Epidermal melanocyte (primary cell): ENCODE data around the gene LRRC14B.
A peak's percentile ranks its signal among the peaks of the same experiment; 100 is the strongest.
"Not testable (repeated sequence)": the region's sequence is repeated elsewhere in the genome, so short reads cannot be mapped to it uniquely, and the experiment has no call there.

Experiments
- DNase-seq: peaks from one replicate; pipeline ENCODE4 v3.0.0; 2011; ENCODE audit warnings: low spot score; ENCODE audit not compliant: insufficient read length

Gene LRRC14B

GRCh38 chr5:160173-160510 is 31.2 kb upstream of the LRRC14B start:
- DNase-seq = no peak

DNA sequence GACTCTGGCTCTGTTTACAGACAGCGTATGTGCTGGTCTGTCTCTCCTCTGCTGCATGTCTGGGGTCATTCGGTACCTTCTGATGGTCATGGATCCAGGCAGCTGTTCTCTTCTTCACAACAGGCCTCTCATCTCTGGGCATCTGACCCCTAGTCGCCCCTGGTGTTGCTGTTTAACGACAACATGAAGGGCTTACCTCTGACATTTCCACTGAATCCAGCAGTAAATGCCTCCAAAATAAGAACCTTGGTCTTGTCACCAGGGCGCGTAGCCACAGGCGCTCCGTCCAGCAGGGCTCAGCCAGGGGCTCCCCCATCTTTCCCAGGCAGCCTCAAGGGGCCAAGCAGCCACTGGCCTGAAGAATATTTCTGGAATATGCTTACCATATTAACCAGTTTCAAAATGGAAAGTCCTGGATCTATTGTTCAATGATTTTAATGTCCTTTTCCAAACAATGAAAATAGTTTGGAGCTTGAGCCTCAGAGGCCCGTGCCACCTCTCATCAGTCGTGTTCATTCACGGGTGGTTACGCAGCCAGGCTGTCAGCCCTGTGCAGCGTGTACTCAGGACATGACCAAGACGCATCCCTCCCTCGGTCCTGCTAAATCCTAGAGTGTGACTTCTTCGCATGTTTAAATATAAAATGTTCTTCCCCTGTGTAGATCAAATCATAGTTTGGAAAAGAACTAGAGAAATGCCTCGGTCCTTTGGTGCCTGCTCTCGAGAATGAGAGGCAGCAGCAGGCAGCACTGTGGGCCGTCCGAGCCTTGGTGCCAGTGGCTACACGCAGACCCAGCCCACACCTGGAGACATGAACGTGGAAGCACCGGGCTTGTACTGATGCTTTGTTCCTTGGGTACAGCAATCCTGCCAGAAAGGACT is 30.1 kb upstream of the LRRC14B start:
- no peak for DNase-seq

DNA sequence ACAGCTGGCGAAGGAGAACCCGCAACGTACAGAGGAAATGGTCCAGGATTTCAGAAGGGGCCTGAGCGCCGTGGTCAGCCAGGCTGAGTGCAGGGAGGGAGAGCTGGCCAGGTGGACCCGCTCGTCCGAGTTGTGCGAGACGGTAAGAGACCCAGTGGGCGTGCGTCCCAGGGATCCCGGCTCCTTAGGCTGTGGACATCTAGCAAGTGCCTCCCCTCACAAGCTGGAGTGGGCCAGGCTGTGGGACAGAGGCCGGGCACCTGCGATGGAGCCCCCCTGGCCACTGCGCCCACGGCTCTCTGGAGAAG is 29.5 kb upstream of the LRRC14B start:
- DNase-seq = no peak

DNA sequence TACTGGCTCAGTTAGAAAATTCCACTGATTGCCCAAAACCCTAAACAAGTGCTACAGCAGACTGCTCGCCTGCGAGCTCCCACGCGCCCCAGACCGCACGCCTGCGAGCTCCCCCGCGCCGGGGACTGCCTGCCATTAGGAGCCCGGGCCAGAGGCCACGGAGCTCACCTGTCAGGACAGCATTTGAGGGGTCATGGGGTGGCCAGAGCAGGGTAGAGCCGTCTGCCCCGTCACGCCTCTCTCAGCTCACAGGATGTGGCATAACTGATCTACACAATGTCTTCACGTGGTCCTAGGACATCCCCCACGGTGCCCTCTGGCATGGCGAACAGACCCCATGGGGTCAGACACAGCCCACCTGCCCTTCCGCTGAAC is 29.1 kb upstream of the LRRC14B start:
- DNase-seq = no peak

DNA sequence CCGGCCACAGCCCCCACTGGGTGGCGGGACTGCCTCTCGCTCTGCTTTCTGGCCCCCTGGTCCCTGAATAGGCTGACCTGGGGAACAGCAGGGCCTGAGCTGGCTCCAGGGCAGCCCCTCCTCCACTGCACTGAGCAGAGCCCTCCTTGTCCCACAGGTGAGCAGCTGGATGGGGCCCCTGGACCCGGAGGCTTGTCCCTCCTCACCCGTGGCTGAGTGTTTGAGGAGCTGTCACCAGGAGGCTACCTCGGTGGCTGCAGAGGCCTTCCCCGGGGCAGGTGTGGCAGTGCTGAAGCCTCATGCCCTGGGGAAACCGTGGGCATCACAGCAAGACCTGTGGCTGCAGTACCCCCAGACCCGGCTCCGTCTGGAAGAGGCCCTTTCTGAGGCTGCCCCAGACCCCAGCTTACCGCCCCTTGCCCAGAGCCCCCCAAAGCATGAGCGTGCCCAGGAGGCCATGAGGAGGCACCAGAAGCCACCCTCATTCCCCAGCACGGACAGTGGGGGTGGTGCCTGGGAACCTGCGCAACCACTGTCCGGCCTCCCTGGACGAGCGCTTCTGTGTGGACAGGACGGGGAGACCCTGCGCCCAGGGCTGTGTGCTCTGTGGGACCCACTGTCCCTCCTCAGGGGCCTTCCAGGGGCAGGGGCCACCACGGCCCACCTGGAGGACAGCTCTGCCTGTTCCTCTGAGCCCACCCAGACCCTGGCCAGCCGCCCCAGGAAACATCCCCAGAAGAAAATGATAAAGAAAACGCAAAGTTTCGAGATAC is 28.5 kb upstream of the LRRC14B start:
- DNase-seq = no peak

GRCh38 chr5:163338-163620 is 28.0 kb upstream of the LRRC14B start:
- DNase-seq = no peak

DNA sequence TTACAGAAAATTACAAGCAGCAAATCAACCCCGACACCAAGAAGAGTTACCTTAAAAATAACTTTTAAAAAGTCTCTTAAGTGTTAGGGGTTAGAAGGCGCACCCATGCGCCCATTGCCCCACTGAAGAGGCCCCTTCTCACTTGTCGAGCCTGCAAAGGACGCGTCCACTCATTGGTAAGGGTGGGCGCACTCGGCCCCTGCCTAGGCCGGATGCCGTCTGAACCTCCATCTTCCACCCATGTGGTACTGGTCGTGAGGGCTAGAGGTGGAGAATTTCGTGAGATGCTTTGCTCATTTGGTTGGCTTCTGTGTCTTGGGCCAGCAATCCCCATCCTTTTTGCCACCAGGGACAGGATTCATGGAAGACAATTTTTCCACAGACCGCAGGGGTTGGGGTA is 27.5 kb upstream of the LRRC14B start:
- no peak for DNase-seq

DNA sequence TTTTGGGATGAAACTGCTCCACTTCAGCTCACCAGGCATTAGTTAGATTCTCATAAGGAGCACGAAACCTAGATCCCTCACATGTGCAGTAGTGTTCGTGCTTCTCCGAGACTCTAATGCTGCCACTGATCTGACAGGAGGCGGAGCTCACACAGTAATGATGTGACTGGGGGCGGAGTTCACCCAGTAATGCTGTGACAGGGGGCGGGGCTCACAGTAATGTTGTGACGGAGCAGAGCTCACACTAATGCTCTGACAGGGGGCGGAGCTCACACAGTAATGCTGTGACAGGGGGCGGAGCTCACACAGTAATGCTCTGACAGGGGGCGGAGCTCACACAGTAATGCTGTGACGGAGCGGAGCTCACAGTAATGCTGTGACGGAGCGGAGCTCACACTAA is 27.1 kb upstream of the LRRC14B start:
- no peak for DNase-seq

DNA sequence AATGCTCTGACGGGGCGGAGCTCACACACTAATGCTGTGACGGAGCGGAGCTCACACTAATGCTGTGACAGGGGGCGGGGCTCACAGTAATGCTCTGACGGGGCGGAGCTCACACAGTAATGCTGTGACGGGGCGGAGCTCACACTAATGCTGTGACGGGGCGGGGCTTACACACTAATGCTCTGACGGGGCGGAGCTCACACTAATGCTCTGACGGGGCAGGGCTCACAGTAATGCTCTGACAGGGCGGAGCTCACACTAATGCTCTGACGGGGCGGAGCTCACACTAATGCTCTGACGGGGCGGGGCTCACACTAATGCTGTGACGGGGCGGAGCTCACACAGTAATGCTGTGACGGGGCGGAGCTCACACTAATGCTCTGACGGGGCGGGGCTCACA is 26.5 kb upstream of the LRRC14B start:
- DNase-seq = not testable (repeated sequence)

- DNase-seq = no peak
These were observed 24.6 kb upstream of the LRRC14B start for GRCh38 chr5:166441-167372.

- no peak for DNase-seq
These were observed 23.8 kb upstream of the LRRC14B start for GRCh38 chr5:167511-167910.

GRCh38 chr5:167982-168660 is 23.2 kb upstream of the LRRC14B start:
- DNase-seq = peak; percentile 93

DNA sequence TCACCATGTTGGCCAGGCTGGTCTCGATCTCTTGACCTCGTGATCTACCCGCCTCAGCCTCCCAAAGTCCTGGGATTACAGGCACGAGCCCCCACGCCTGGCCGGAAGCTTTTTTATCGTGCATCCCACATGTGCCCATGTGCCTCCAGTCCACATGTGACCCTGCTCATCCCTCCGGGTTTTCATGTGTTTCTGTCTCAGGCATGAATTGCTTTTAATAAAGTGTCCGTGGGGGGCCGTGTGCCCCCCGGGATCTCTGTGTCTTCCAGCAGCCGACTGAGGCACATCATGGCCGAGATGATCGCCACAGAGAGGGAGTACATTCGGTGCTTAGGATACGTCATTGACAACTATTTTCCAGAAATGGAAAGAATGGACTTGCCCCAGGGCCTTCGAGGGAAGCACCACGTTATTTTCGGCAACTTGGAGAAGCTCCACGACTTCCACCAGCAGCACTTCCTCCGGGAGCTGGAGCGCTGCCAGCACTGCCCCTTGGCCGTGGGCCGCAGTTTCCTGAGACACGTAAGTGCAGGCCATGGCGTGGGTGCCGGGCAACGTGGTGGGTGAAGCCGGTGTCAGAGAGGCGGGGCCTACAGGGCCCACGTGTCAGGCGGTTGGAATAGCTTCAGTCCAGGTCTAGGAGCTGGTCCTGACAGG is 22.1 kb upstream of the LRRC14B start:
- DNase-seq = peak; percentile 88

GRCh38 chr5:169728-170094 is 21.6 kb upstream of the LRRC14B start:
- no peak for DNase-seq

GRCh38 chr5:170971-171800 is 20.1 kb upstream of the LRRC14B start:
- no peak for DNase-seq

- no peak for DNase-seq
These were observed 19.4 kb upstream of the LRRC14B start for GRCh38 chr5:171801-172331.

- no peak for DNase-seq
These were observed 18.9 kb upstream of the LRRC14B start for GRCh38 chr5:172421-172820.

DNA sequence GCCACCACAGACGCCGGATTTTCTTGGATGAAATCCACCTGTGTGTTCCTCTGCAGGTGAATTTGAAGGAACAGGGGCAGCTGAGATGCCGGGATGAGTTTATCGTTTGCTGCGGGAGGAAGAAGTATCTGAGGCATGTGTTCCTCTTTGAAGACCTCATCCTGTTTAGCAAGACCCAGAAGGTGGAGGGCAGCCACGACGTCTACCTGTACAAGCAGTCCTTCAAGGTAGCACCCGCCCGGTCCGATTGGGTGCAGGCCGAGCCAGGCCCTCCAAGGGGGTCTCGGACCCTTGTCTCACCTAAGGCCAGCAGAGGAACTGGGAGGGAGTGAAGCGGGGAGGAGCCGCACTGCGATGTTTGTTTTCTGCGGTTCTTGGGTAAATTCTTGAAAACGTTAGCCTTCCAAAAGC is 18.4 kb upstream of the LRRC14B start:
- DNase-seq = no peak

GRCh38 chr5:173392-174290 is 17.7 kb upstream of the LRRC14B start:
- no peak for DNase-seq
